HG03175 (cell line): ENCODE measurements around the gene GNAO1.

ENCODE experiments used
- ATAC-seq: cut with Tn5 transposase; IDR thresholded peaks from one replicate; pipeline ENCODE4 v1.9.1; 2021; ENCODE audit warnings: mild to moderate bottlenecking, moderate library complexity; ENCODE audit not compliant: unreplicated experiment

The GNAO1 gene

GRCh38 chr16:56282451-56282850, 91.2 kb downstream of the GNAO1 start:
- ATAC-seq, result no peak

GRCh38 chr16:56284521-56284920, 93.2 kb downstream of the GNAO1 start:
- no peak for ATAC-seq

- ATAC-seq, result no peak
Measured at GRCh38 chr16:56286809-56287208, 95.5 kb downstream of the GNAO1 start.

- no peak for ATAC-seq
Measured at GRCh38 chr16:56288019-56288418, 96.7 kb downstream of the GNAO1 start.

GRCh38 chr16:56289416-56289815, 98.1 kb downstream of the GNAO1 start:
- ATAC-seq, result no peak

- ATAC-seq, result no peak
Measured at GRCh38 chr16:56289862-56290261, 98.6 kb downstream of the GNAO1 start.

- no peak for ATAC-seq
Measured at GRCh38 chr16:56294014-56294413, 102.7 kb downstream of the GNAO1 start.

- no peak for ATAC-seq
Measured at GRCh38 chr16:56294579-56294978, 103.3 kb downstream of the GNAO1 start.

GRCh38 chr16:56295059-56295665, 103.9 kb downstream of the GNAO1 start:
- no peak for ATAC-seq

GRCh38 chr16:56295739-56296527, 104.6 kb downstream of the GNAO1 start:
- ATAC-seq, result no peak

GRCh38 chr16:56297684-56298083, 106.4 kb downstream of the GNAO1 start:
- no peak for ATAC-seq

- no peak for ATAC-seq
Measured at GRCh38 chr16:56298116-56298515, 106.8 kb downstream of the GNAO1 start.

GRCh38 chr16:56298948-56299596, 107.8 kb downstream of the GNAO1 start:
- no peak for ATAC-seq

GRCh38 chr16:56300242-56300623, 108.9 kb downstream of the GNAO1 start:
- no peak for ATAC-seq

- no peak for ATAC-seq
Measured at GRCh38 chr16:56300891-56301850, 109.9 kb downstream of the GNAO1 start.

- no peak for ATAC-seq
Measured at GRCh38 chr16:56302506-56302905, 111.2 kb downstream of the GNAO1 start.

GRCh38 chr16:56303066-56303715, 111.9 kb downstream of the GNAO1 start:
- ATAC-seq, result no peak

- no peak for ATAC-seq
Measured at GRCh38 chr16:56303880-56304279, 112.6 kb downstream of the GNAO1 start.

- ATAC-seq, result no peak
Measured at GRCh38 chr16:56305956-56306565, 114.8 kb downstream of the GNAO1 start.
